HL-60 (cell line): ENCODE measurements around the gene TMEM80.
A peak's percentile ranks its signal among the peaks of the same experiment; 100 is the strongest.

Experiments
- GABPA ChIP-seq: IDR thresholded peaks from 2 replicates; pipeline ENCODE4 v1.6.1; 2012; ENCODE audit warnings: low read depth
- POLR2AphosphoS5 ChIP-seq: IDR thresholded peaks from 2 replicates; pipeline ENCODE4 v1.6.1; 2012; ENCODE audit warnings: low read depth
- TF ChIP-seq, protein P1 (sequence below): IDR thresholded peaks from one replicate; pipeline ENCODE4 v1.5.1; 2011; ENCODE audit warnings: low read length, control low read depth, inconsistent platforms; ENCODE audit not compliant: insufficient read depth

DNA sequence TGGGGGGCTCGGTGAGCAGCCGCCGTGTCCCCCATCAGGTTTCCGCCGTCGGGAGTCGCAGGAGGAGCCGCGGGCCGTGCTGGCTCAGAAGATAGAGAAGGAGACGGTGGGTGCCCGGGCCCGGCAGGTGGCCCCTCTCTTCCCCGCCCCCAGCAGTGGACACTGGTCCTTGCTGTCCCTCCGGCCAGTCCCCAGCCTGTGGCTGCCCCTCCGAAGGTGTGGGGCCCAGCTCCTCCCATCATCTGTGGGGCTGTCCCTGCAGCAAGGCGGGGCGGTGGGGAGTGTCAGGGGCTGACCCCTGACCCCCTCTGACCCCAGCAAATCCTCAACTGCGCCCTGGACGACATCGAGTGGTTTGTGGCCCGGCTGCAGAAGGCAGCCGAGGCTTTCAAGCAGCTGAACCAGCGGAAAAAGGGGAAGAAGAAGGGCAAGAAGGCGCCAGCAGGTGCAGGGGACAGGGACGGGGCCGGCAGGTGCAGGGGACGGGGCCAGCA is 25.7 kb downstream of the TMEM80 start:
- TF ChIP-seq, protein P1, sequence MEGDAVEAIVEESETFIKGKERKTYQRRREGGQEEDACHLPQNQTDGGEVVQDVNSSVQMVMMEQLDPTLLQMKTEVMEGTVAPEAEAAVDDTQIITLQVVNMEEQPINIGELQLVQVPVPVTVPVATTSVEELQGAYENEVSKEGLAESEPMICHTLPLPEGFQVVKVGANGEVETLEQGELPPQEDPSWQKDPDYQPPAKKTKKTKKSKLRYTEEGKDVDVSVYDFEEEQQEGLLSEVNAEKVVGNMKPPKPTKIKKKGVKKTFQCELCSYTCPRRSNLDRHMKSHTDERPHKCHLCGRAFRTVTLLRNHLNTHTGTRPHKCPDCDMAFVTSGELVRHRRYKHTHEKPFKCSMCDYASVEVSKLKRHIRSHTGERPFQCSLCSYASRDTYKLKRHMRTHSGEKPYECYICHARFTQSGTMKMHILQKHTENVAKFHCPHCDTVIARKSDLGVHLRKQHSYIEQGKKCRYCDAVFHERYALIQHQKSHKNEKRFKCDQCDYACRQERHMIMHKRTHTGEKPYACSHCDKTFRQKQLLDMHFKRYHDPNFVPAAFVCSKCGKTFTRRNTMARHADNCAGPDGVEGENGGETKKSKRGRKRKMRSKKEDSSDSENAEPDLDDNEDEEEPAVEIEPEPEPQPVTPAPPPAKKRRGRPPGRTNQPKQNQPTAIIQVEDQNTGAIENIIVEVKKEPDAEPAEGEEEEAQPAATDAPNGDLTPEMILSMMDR, result no peak
- TF ChIP-seq POLR2AphosphoS5, result peak; percentile 77
- 0 out of 2 replicates have a peak, but pooled peaks have one; percentile 23 for TF ChIP-seq GABPA
